H9 (cell line): ENCODE results near the gene IQCE. TPM values are rescaled to one million over a fixed set of nuclear protein-coding genes. Genes with fewer than 3 reads are reported as not detected.

Experiments used
- DNase-seq: peaks from one replicate; pipeline ENCODE4 v3.0.0-alpha.2; 2017
- H2AFZ ChIP-seq: one replicate; pipeline ENCODE4 v1.6.1; 2013; ENCODE audit warnings: mild to moderate bottlenecking, low read length, control low read depth, moderate library complexity
- H2AK5ac ChIP-seq: 2 replicates; pipeline ENCODE4 v1.6.1; 2013; ENCODE audit warnings: low read length, control low read depth, mixed read lengths; ENCODE audit not compliant: insufficient read length
- H2BK120ac ChIP-seq: one replicate; pipeline ENCODE4 v1.6.1; 2013; ENCODE audit warnings: low read depth, mild to moderate bottlenecking, low read length, control low read depth, inconsistent platforms; ENCODE audit not compliant: poor library complexity, severe bottlenecking
- H2BK12ac ChIP-seq: 2 replicates; pipeline ENCODE4 v1.6.1; 2013; ENCODE audit warnings: low read length, control low read depth, mixed read lengths, low read depth; ENCODE audit not compliant: insufficient read length
- H2BK15ac ChIP-seq: 2 replicates; pipeline ENCODE4 v1.6.1; 2013; ENCODE audit warnings: low read depth, low read length, control low read depth
- H2BK20ac ChIP-seq: one replicate; pipeline ENCODE4 v1.6.1; 2013; ENCODE audit warnings: low read depth, mild to moderate bottlenecking, low read length, control low read depth, inconsistent platforms; ENCODE audit not compliant: poor library complexity, severe bottlenecking
- H2BK5ac ChIP-seq: 2 replicates; pipeline ENCODE4 v1.6.1; 2013; ENCODE audit warnings: low read length, control low read depth, mixed read lengths; ENCODE audit not compliant: insufficient read length
- H3K14ac ChIP-seq: 2 replicates; pipeline ENCODE4 v1.6.1; 2013; ENCODE audit warnings: low read length, control low read depth; ENCODE audit not compliant: insufficient read depth
- H3K18ac ChIP-seq: 2 replicates; pipeline ENCODE4 v1.6.1; 2013; ENCODE audit warnings: low read depth, mild to moderate bottlenecking, mixed read lengths, low read length, control low read depth; ENCODE audit not compliant: insufficient read length
- H3K23ac ChIP-seq: 2 replicates; pipeline ENCODE4 v1.6.1; 2013; ENCODE audit warnings: low read length, control low read depth, mixed read lengths, low read depth; ENCODE audit not compliant: insufficient read length
- H3K23me2 ChIP-seq: 2 replicates; pipeline ENCODE4 v1.6.1; 2013; ENCODE audit warnings: low read depth, mild to moderate bottlenecking, mixed read lengths, low read length, control low read depth; ENCODE audit not compliant: insufficient read length, poor library complexity, severe bottlenecking
- H3K27ac ChIP-seq: 2 replicates; pipeline ENCODE4 v1.5.1; 2013; ENCODE audit warnings: low read length, control low read depth, mixed read lengths, low read depth; ENCODE audit not compliant: insufficient read length
- H3K27me3 ChIP-seq: 2 replicates; pipeline ENCODE4 v1.6.1; 2013; ENCODE audit warnings: low read length, control low read depth, inconsistent platforms; ENCODE audit not compliant: insufficient read depth
- H3K4ac ChIP-seq: 2 replicates; pipeline ENCODE4 v1.6.1; 2013; ENCODE audit warnings: low read depth, mild to moderate bottlenecking, control low read depth, inconsistent platforms, low read length, moderate library complexity
- H3K4me1 ChIP-seq: 2 replicates; pipeline ENCODE4 v1.6.1; 2013; ENCODE audit warnings: low read length, control low read depth, inconsistent platforms; ENCODE audit not compliant: insufficient read depth
- H3K4me2 ChIP-seq: 2 replicates; pipeline ENCODE4 v1.6.1; 2013; ENCODE audit warnings: low read length, control low read depth, mixed read lengths; ENCODE audit not compliant: insufficient read length, insufficient read depth
- H3K56ac ChIP-seq: 2 replicates; pipeline ENCODE4 v1.6.1; 2013; ENCODE audit warnings: low read depth, mild to moderate bottlenecking, mixed read lengths, low read length, control low read depth; ENCODE audit not compliant: insufficient read length
- H3K79me1 ChIP-seq: 2 replicates; pipeline ENCODE4 v1.6.1; 2013; ENCODE audit warnings: low read depth, mild to moderate bottlenecking, moderate library complexity, low read length, control low read depth, inconsistent platforms; ENCODE audit not compliant: insufficient read depth, poor library complexity, severe bottlenecking
- H3K79me2 ChIP-seq: 2 replicates; pipeline ENCODE4 v1.6.1; 2013; ENCODE audit warnings: low read length, control low read depth, inconsistent platforms; ENCODE audit not compliant: insufficient read depth
- H3K9ac ChIP-seq: 2 replicates; pipeline ENCODE4 v1.6.1; 2013; ENCODE audit warnings: low read length, control low read depth, mixed read lengths; ENCODE audit not compliant: insufficient read length; ENCODE audit errors: extremely low read depth
- H3K9me3 ChIP-seq: one replicate; pipeline ENCODE4 v1.6.1; 2013; ENCODE audit warnings: low read depth, low read length, inconsistent platforms; ENCODE audit not compliant: control insufficient read depth
- H3T11ph ChIP-seq: one replicate; pipeline ENCODE4 v1.6.1; 2013; ENCODE audit warnings: mild to moderate bottlenecking, low read length, control low read depth, inconsistent platforms
- H4K20me1 ChIP-seq: one replicate; pipeline ENCODE4 v1.6.1; 2013; ENCODE audit not compliant: control insufficient read depth, insufficient read length, insufficient read depth
- H4K5ac ChIP-seq: 2 replicates; pipeline ENCODE4 v1.6.1; 2013; ENCODE audit warnings: low read depth, mild to moderate bottlenecking, mixed read lengths, low read length, control low read depth; ENCODE audit not compliant: insufficient read length
- H4K8ac ChIP-seq: replicated peaks from 2 replicates; pipeline ENCODE4 v1.6.1; 2013; ENCODE audit warnings: low read length, control low read depth, mixed read lengths, low read depth; ENCODE audit not compliant: insufficient read length
- H4K91ac ChIP-seq: 2 replicates; pipeline ENCODE4 v1.6.1; 2013; ENCODE audit warnings: low read depth, mild to moderate bottlenecking, moderate library complexity, mixed read lengths, low read length, control low read depth; ENCODE audit not compliant: insufficient read length
- H3K27ac Mint-ChIP-seq, 3 experiments: 2 replicates in 2 of 3; 3 replicates in 1 of 3; pipeline ENCODE4 v1.8.0; 2020 to 2021; ENCODE audit warnings: mixed read lengths in 3 of 3, mild to moderate bottlenecking in 1 of 3, moderate library complexity in 1 of 3
- H3K27me3 Mint-ChIP-seq: 2 replicates; pipeline ENCODE4 v1.8.0; 2021; ENCODE audit warnings: low read depth, mild to moderate bottlenecking, moderate library complexity, mixed read lengths
- H3K36me3 Mint-ChIP-seq, 3 experiments: 2 replicates in 2 of 3; 3 replicates in 1 of 3; pipeline ENCODE4 v1.8.0; 2020 to 2021; ENCODE audit warnings: low read depth in 3 of 3, mixed read lengths in 3 of 3; ENCODE audit not compliant: insufficient read depth in 1 of 3
- H3K4me1 Mint-ChIP-seq, 2 experiments: 2 replicates each; pipeline ENCODE4 v1.8.0; 2020; ENCODE audit warnings: mixed read lengths in 2 of 2
- H3K4me3 Mint-ChIP-seq, 2 experiments: 2 replicates in 1 of 2; 3 replicates in 1 of 2; pipeline ENCODE4 v1.8.0; 2020 to 2021; ENCODE audit warnings: mild to moderate bottlenecking in 2 of 2, mixed read lengths in 2 of 2, moderate library complexity in 1 of 2
- H3K9me3 Mint-ChIP-seq, 2 experiments: 2 replicates in 1 of 2; 3 replicates in 1 of 2; pipeline ENCODE4 v1.8.0; 2020; ENCODE audit warnings: mild to moderate bottlenecking in 2 of 2, mixed read lengths in 2 of 2, moderate library complexity in 1 of 2
- WGBS: extraction: QIAGEN DNeasy Blood & Tissue Kit; methylation state at CpG from one replicate; pipeline ENCODE4 v1.1.7; 2013; ENCODE audit warnings: missing lambda C conversion rate, low lambda C conversion rate, mixed read lengths; ENCODE audit not compliant: insufficient read length; ENCODE audit errors: extremely low coverage; 5-methylcytosine and 5-hydroxymethylcytosine counted together
- total RNA-seq: library from RNA; stranded (reverse); gene quantifications from 2 replicates; pipeline ENCODE4 v1.2.1, GENCODE V29; 2021
- TF ChIP-seq, protein P1 (sequence below): fragments of 200-600 bp; sonication (generic); conservative IDR thresholded peaks from 3 replicates; pipeline ENCODE4 v1.8.0; 2021; ENCODE audit warnings: antibody characterized with exemption, mild to moderate bottlenecking

IQCE gene
- total RNA-seq, 1 experiment from 2014 or later, result 7.0 TPM

DNA sequence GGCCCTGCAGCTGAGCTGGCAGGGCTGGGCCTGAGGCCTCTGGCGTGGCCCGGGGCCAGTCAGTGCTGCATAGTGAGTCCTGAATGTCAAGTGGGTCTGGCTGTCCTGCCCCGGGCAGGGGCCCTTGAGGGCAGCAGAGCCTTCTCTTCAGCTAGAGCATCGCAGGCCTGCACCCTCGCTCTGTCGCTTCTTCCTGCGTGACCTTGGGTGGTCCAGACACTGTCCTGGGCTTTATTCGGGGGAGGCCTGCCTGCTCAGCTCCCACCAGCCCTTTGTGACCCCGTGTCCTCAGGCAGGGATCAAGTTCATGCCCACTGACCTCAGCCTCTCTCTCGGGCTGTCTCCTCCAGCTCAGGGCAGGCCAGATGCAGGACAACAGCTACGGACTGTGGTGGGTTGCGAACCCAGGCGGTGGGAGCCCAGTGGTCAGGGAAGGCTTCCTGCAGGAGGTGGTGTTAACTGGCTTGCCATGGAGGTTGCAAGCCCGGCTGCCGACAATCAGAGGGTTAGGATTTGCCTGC, 76.4 kb downstream of the IQCE start:
- no peak overlapping the region for H4K5ac ChIP-seq
- no peak overlapping the region for H2BK120ac ChIP-seq
- DNase-seq, result no peak
- no peak overlapping the region for H3K14ac ChIP-seq
- Mint-ChIP-seq H3K9me3 (no peaks in the 10 kb centered on the region), H3K27ac (peak overlapping the region in 2 of 3 experiments; percentile 67 to 93; a peak in 1 of 7 replicates), H3K27me3 (no peaks in the 10 kb centered on the region), H3K4me1 (peaks cover 14 to 15% of the 10 kb centered on the region in 2 experiments), H3K4me3 (peak overlapping the region in 1 of 2 experiments; percentile 51; a peak in 1 of 5 replicates), H3K36me3 (peaks cover 1 to 8% (median 7%) of the 10 kb centered on the region in 3 experiments; a peak in 5 of 7 replicates)
- no peak overlapping the region for H2BK20ac ChIP-seq
- peaks cover 4% of the 10 kb centered on the region for H4K20me1 ChIP-seq
- no peak overlapping the region for H2BK5ac ChIP-seq
- peaks cover 39% of the 10 kb centered on the region; the same call in 1 of the 2 replicates for H3K79me2 ChIP-seq
- H2AFZ ChIP-seq, result no peak overlapping the region
- no peaks in the 10 kb centered on the region for H3K27me3 ChIP-seq
- no peak overlapping the region for H3K27ac ChIP-seq
- no peak overlapping the region for H4K91ac ChIP-seq
- no peak overlapping the region for H3K4me2 ChIP-seq
- no CpG with 5 or more reads among the region's 15 CpGs for WGBS
- H2AK5ac ChIP-seq, result no peak overlapping the region
- H2BK12ac ChIP-seq, result no peak overlapping the region
- H3K56ac ChIP-seq, result no peak overlapping the region
- H2BK15ac ChIP-seq, result no peak overlapping the region
- no peak overlapping the region for H3K18ac ChIP-seq
- H3K9ac ChIP-seq, result no peak overlapping the region
- H3T11ph ChIP-seq, result no peak overlapping the region
- no peak overlapping the region for H3K4ac ChIP-seq
- peaks cover 18% of the 10 kb centered on the region for H3K23me2 ChIP-seq
- peaks cover 4% of the 10 kb centered on the region for H3K79me1 ChIP-seq
- no peaks in the 10 kb centered on the region for H3K4me1 ChIP-seq
- no peaks in the 10 kb centered on the region for H3K9me3 ChIP-seq
- no peak overlapping the region for H4K8ac ChIP-seq
- TF ChIP-seq, protein P1, sequence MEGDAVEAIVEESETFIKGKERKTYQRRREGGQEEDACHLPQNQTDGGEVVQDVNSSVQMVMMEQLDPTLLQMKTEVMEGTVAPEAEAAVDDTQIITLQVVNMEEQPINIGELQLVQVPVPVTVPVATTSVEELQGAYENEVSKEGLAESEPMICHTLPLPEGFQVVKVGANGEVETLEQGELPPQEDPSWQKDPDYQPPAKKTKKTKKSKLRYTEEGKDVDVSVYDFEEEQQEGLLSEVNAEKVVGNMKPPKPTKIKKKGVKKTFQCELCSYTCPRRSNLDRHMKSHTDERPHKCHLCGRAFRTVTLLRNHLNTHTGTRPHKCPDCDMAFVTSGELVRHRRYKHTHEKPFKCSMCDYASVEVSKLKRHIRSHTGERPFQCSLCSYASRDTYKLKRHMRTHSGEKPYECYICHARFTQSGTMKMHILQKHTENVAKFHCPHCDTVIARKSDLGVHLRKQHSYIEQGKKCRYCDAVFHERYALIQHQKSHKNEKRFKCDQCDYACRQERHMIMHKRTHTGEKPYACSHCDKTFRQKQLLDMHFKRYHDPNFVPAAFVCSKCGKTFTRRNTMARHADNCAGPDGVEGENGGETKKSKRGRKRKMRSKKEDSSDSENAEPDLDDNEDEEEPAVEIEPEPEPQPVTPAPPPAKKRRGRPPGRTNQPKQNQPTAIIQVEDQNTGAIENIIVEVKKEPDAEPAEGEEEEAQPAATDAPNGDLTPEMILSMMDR, result no peak
- no peak overlapping the region for H3K23ac ChIP-seq
